Caco-2 (cell line): Measurements from ENCODE around the gene PNMA3. TPM values are rescaled to one million over a fixed set of nuclear protein-coding genes. Genes with fewer than 3 reads are reported as not detected.
"Not testable (repeated sequence)": the region's sequence is repeated elsewhere in the genome, so short reads cannot be mapped to it uniquely, and the experiment has no call there.

Source experiments
- Bru-seq: library from RNA; stranded (reverse); fragments of 400-500 nt; gene quantifications from one replicate; lab custom pipeline; 2021; lab: Mats Ljungman, UMichigan
- BruChase-seq, 2 experiments: library from RNA; stranded (reverse); fragments of 400-500 nt; gene quantifications; one replicate each; lab custom pipeline; 2021; lab: Mats Ljungman, UMichigan
- BruUV-seq: library from RNA; stranded (reverse); fragments of 400-500 nt; replicated peaks from 2 replicates; lab custom pipeline; 2021; lab: Mats Ljungman, UMichigan
- CTCF ChIA-PET: fragments of 300-600 bp; sonication (Branson Sonifier 250); formaldehyde crosslinking; loops from one replicate; lab custom pipeline; 2022; ENCODE audit warnings: antibody characterized with exemption; lab: Charles Lee
- POLR2A ChIA-PET: fragments of 300-600 bp; sonication (Branson Sonifier 250); formaldehyde crosslinking; loops from one replicate; lab custom pipeline; 2022; ENCODE audit warnings: antibody characterized with exemption; lab: Charles Lee
- DNase-seq, 2 experiments: peaks; one replicate each; pipeline versions ENCODE4 v3.0.0 to v3.0.0-alpha.2; 2020 to 2022
- H3K27me3 ChIP-seq: replicated peaks from 2 replicates; pipeline ENCODE4 v1.6.0; 2011; ENCODE audit warnings: low read length; ENCODE audit not compliant: control insufficient read depth, insufficient read depth
- H3K36me3 ChIP-seq: 2 replicates; pipeline ENCODE4 v1.5.1; 2011; ENCODE audit warnings: low read length; ENCODE audit not compliant: control insufficient read depth, insufficient read depth
- H3K4me1 ChIP-seq: fragments of 250-450 bp; sonication (Bioruptor Pico); 2 replicates; pipeline ENCODE4 v1.5.1; 2020; ENCODE audit warnings: mild to moderate bottlenecking
- H3K4me3 ChIP-seq: 2 replicates; pipeline ENCODE4 v1.5.1; 2011; ENCODE audit warnings: low read depth, mild to moderate bottlenecking, control low read depth, low read length
- H3K9me3 ChIP-seq: fragments of 250-450 bp; sonication (Bioruptor Pico); 2 replicates; pipeline ENCODE4 v1.5.1; 2020; ENCODE audit warnings: mild to moderate bottlenecking, moderate library complexity
- H3K27ac Mint-ChIP-seq: one replicate; pipeline ENCODE4 v1.8.0; 2022; ENCODE audit warnings: mixed read lengths; ENCODE audit not compliant: unreplicated experiment
- H3K27me3 Mint-ChIP-seq: one replicate; pipeline ENCODE4 v1.8.0; 2022; ENCODE audit warnings: mixed read lengths; ENCODE audit not compliant: insufficient read depth, unreplicated experiment
- H3K36me3 Mint-ChIP-seq: one replicate; pipeline ENCODE4 v1.8.0; 2022; ENCODE audit warnings: mild to moderate bottlenecking, mixed read lengths; ENCODE audit not compliant: insufficient read depth, unreplicated experiment
- H3K4me1 Mint-ChIP-seq: one replicate; pipeline ENCODE4 v1.8.0; 2022; ENCODE audit warnings: low read depth, mixed read lengths; ENCODE audit not compliant: unreplicated experiment
- H3K4me3 Mint-ChIP-seq: one replicate; pipeline ENCODE4 v1.8.0; 2022; ENCODE audit warnings: mild to moderate bottlenecking, moderate library complexity, mixed read lengths; ENCODE audit not compliant: unreplicated experiment
- H3K9me3 Mint-ChIP-seq: one replicate; pipeline ENCODE4 v1.8.0; 2022; ENCODE audit warnings: mixed read lengths; ENCODE audit not compliant: unreplicated experiment
- CTCF ChIP-seq, 2 experiments: fragments of 200-600 bp in 1 of 2; IDR thresholded peaks; 1 replicate in 1 of 2; 2 replicates in 1 of 2; pipeline versions ENCODE4 v1.5.1 to v1.8.0; 2011 to 2022; ENCODE audit warnings: antibody characterized with exemption in 1 of 2, control low read depth in 1 of 2, inconsistent platforms in 1 of 2, low read depth in 1 of 2, low read length in 1 of 2, mild to moderate bottlenecking in 1 of 2, moderate library complexity in 1 of 2; ENCODE audit not compliant: insufficient read depth in 1 of 2, severe bottlenecking in 1 of 2, unreplicated experiment in 1 of 2
- intact Hi-C: fragments of 100-400 bp; cut with micrococcal nuclease; formaldehyde crosslinking; loops from one replicate; pipeline ENCODE4 v1.10.0; 2022; ENCODE audit not compliant: unreplicated experiment
- long read RNA-seq: library from polyadenylated mRNA; stranded (forward); transcript quantifications from one replicate; pipeline ENCODE4 v2.0.0, GENCODE V29; 2022
- total RNA-seq: library from RNA; stranded (reverse); gene quantifications from 2 replicates; pipeline ENCODE4 v1.2.3, GENCODE V29; 2022

PNMA3 gene
- total RNA-seq (not detected in 2 replicates), Bru-seq, nascent RNA (not detected), BruChase-seq, experiment 1, labeled RNA remaining after a 2-hour chase (percentile 13 among the genes with signal in this experiment), BruChase-seq, experiment 2, labeled RNA remaining after a 6-hour chase (not detected)
- long read RNA-seq = 0 reads

DNA sequence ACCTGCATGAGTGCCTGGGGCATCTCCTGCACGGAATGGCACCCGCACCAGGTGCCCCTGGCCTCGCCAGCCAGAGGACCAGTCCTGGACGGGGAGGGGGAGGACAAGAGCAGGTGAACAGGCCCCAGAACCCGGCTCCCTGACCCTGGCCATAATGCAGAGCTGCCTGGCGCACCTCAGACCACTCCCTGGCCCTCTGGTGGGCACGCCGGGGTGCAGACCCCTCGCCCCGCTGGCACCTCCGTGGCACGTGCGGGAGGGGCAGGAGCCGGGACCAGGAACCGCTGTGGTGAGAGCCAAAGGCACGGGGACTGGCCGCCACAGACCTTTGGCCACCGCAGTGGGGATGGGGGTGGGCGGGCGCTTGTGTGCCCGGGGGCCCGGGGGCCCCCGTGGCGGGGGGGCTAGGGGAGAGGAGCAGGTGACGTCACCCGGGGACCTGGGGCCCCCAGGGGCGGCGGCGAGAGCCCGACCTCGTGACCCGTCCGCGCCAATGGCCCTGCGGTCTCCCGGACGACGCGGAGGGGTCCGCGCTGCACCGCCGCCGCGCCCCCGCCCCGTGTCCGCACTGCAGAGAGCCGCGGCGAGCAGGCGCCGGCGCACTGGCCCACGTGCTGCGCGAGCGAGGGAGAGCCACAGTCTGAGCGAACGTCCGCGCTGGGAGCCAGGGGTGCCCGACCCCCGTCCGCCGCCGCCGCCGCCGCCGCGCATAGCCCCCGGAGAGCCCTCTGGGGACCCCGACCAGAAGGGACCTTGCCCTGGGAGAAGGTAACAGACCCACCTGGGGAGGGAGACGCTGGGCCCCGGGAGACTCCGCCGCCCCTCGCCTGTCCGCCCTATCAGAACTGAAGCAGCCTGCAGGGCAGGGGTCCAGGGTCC is at the start of gene PNMA3:
Gene PNMA3 (plus strand): TSS at position 600 of the 879 bp plus-strand sequence. CDS start 586 bp downstream, outside the sequence.
- Histone ChIP-seq H3K36me3 (no peaks in the 10 kb centered on the region), H3K4me3 (no peak within 1 kb of the TSS), H3K4me1 (no peaks in the 10 kb centered on the region), H3K9me3 (no peaks in the 10 kb centered on the region), H3K27me3 (no peaks in the 10 kb centered on the region)
- no TSS peak for BruUV-seq
- intact Hi-C loops = no loop called here
- no peak within 1 kb of the TSS for H3K27ac Mint-ChIP-seq
- ChIA-PET POLR2A (no interaction called here), CTCF (no interaction called here)
- no peaks in the 10 kb centered on the region for H3K27me3 Mint-ChIP-seq
- no peaks in the 10 kb centered on the region for H3K9me3 Mint-ChIP-seq
- no peaks in the 10 kb centered on the region for H3K4me1 Mint-ChIP-seq
- H3K36me3 Mint-ChIP-seq = no peaks in the 10 kb centered on the region
- TF ChIP-seq CTCF (IDR thresholded peaks at IDR 0.05; ENCODE audit: insufficient read depth in 1 of 2, low read depth in 1 of 2, low read length in 1 of 2, severe bottlenecking in 1 of 2, unreplicated experiment in 1 of 2) = no peak
- no peak for DNase-seq
- H3K4me3 Mint-ChIP-seq = no peak within 1 kb of the TSS

DNA sequence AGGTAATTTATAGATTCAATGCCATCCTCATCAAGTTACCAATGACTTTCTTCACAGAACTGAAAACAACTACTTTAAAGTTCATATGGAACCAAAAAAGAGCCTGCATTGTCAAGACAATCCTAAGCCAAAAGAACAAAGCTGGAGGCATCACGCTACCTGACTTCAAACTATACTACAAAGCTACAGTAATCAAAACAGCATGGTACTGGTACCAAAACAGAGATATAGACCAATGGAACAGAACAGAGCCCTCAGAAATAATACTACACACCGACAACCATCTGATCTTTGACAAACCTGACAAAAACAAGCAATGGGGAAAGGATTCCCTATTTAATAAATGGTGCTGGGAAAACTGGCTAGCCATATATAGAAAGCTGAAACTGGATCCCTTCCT is 39.1 kb upstream of the PNMA3 start:
- H3K4me3 Mint-ChIP-seq, H3K4me1 ChIP-seq, H3K4me3 ChIP-seq, CTCF ChIA-PET, H3K36me3 Mint-ChIP-seq, H3K36me3 ChIP-seq, H3K4me1 Mint-ChIP-seq, BruUV-seq, H3K27me3 ChIP-seq, intact Hi-C loops, POLR2A ChIA-PET, H3K27ac Mint-ChIP-seq, H3K9me3 ChIP-seq, H3K27me3 Mint-ChIP-seq, H3K9me3 Mint-ChIP-seq, DNase-seq: not testable (repeated sequence)

GRCh38 chrX:153019166-153019565 is 37.1 kb upstream of the PNMA3 start:
- Mint-ChIP-seq H3K27ac (no peak overlapping the region), H3K9me3 (no peaks in the 10 kb centered on the region), H3K27me3 (peaks cover 2% of the 10 kb centered on the region), H3K36me3 (no peaks in the 10 kb centered on the region), H3K4me1 (no peaks in the 10 kb centered on the region), H3K4me3 (no peak overlapping the region)
- no peaks in the 10 kb centered on the region for H3K36me3 ChIP-seq
- BruUV-seq = no TSS peak
- no peak overlapping the region for H3K4me3 ChIP-seq
- no peak for TF ChIP-seq CTCF (IDR thresholded peaks at IDR 0.05; ENCODE audit: insufficient read depth in 1 of 2, low read depth in 1 of 2, low read length in 1 of 2, severe bottlenecking in 1 of 2, unreplicated experiment in 1 of 2)
- H3K27me3 ChIP-seq = no peaks in the 10 kb centered on the region
- CTCF ChIA-PET = no interaction called here
- no peaks in the 10 kb centered on the region for H3K9me3 ChIP-seq
- DNase-seq = no peak
- POLR2A ChIA-PET = no interaction called here
- no peaks in the 10 kb centered on the region for H3K4me1 ChIP-seq
- intact Hi-C loops = no loop called here

- H3K4me1 ChIP-seq, CTCF ChIA-PET, intact Hi-C loops, H3K36me3 ChIP-seq, H3K4me1 Mint-ChIP-seq, H3K36me3 Mint-ChIP-seq, H3K27me3 Mint-ChIP-seq, H3K9me3 ChIP-seq, H3K4me3 ChIP-seq, POLR2A ChIA-PET, H3K9me3 Mint-ChIP-seq, H3K27me3 ChIP-seq, BruUV-seq, H3K4me3 Mint-ChIP-seq, DNase-seq, H3K27ac Mint-ChIP-seq: not testable (repeated sequence)
These were observed 29.8 kb upstream of the PNMA3 start for GRCh38 chrX:153026501-153026900.

DNA sequence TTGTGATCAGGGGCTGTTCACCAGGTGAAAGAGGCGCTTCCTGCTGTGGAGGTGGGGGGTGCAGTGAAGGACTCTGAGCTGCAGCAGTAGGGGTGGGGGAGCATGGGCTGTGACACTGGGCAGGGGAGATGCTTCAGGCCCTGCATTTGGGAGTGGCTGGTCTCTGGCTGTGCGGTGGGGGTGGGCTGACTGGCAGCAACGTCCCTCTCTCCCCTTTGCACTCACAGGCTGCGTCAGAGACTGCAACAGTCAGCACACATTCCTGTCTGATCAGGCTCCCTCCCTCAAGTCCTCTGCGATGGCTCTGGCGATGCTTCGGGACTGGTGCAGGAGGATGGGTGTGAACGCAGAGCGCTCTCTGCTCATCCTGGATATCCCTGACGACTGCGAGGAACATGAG is 27.8 kb upstream of the PNMA3 start:
- H3K27me3 Mint-ChIP-seq, H3K4me1 Mint-ChIP-seq, H3K27me3 ChIP-seq, H3K9me3 ChIP-seq, POLR2A ChIA-PET, intact Hi-C loops, H3K36me3 Mint-ChIP-seq, H3K9me3 Mint-ChIP-seq, DNase-seq, H3K4me3 Mint-ChIP-seq, H3K4me3 ChIP-seq, H3K27ac Mint-ChIP-seq, H3K4me1 ChIP-seq, H3K36me3 ChIP-seq, BruUV-seq: not testable (repeated sequence)
- CTCF ChIA-PET = interaction anchor here (0.6 to 1.3 kb wide), 2 partner anchors 87 to 477 kb away, joined by 3 to 8 read pairs; no protein-coding TSS in a partner anchor
